K562 (cell line): ENCODE measurements around the gene ZNF318. TPM values are rescaled to one million over a fixed set of nuclear protein-coding genes. Genes with fewer than 3 reads are reported as not detected.

ENCODE experiments used
- ETS1 ChIP-seq: conservative IDR thresholded peaks from 2 replicates; pipeline ENCODE4 v1.6.1; 2011; ENCODE audit warnings: low read depth, mild to moderate bottlenecking, low read length; ENCODE audit not compliant: control insufficient read depth
- ETV5 ChIP-seq: sonication (generic); formaldehyde crosslinking; IDR thresholded peaks from 2 replicates; pipeline ENCODE4 v1.4.0; 2020; ENCODE audit warnings: low read depth, mild to moderate bottlenecking, missing genetic modification reagents
- KAT8 ChIP-seq: fragments of 450-650 bp; IDR thresholded peaks from 2 replicates; pipeline ENCODE4 v1.6.1; 2016; ENCODE audit warnings: low read depth, mild to moderate bottlenecking
- KDM2B ChIP-seq: fragments of 250-450 bp; sonication (Bioruptor Pico); IDR thresholded peaks from 2 replicates; pipeline ENCODE4 v1.8.0; 2021; ENCODE audit warnings: mild to moderate bottlenecking, moderate library complexity
- LARP7 ChIP-seq: fragments of 450-650 bp; IDR thresholded peaks from 2 replicates; pipeline ENCODE4 v1.6.1; 2016
- NR2C1 ChIP-seq, 2 experiments: fragments of 450-650 bp; IDR thresholded peaks; 2 replicates each; pipeline ENCODE4 v1.6.1; 2017; ENCODE audit warnings: mild to moderate bottlenecking in 2 of 2, antibody characterized with exemption in 1 of 2, inconsistent platforms in 1 of 2, missing compliant biosample characterization in 1 of 2, missing genetic modification characterization in 1 of 2
- NUFIP1 ChIP-seq: fragments of 450-650 bp; IDR thresholded peaks from 2 replicates; pipeline ENCODE4 v1.6.1; 2018; ENCODE audit not compliant: partially characterized antibody
- PML ChIP-seq: IDR thresholded peaks from 2 replicates; pipeline ENCODE4 v1.6.1; 2012; ENCODE audit warnings: low read length, inconsistent platforms
- SLC30A9 ChIP-seq: fragments of 250-450 bp; sonication (Bioruptor Pico); IDR thresholded peaks from 2 replicates; pipeline ENCODE4 v1.8.0; 2022; ENCODE audit warnings: mild to moderate bottlenecking, moderate library complexity
- SMAD4 ChIP-seq: fragments of 250-450 bp; sonication (Bioruptor Pico); conservative IDR thresholded peaks from 2 replicates; pipeline ENCODE4 v1.8.0; 2021; ENCODE audit warnings: inconsistent platforms, mild to moderate bottlenecking, moderate library complexity
- YY1 ChIP-seq, 3 experiments: IDR thresholded peaks; 2 replicates each; pipeline ENCODE4 v1.6.1; 2011; ENCODE audit warnings: low read length in 2 of 3, mild to moderate bottlenecking in 2 of 3, moderate library complexity in 2 of 3, borderline replicate concordance in 1 of 3, control low read depth in 1 of 3, low read depth in 1 of 3; ENCODE audit not compliant: insufficient read depth in 3 of 3, insufficient replicate concordance in 2 of 3, control insufficient read depth in 1 of 3, insufficient read length in 1 of 3; ENCODE audit errors: extremely low read depth in 1 of 3
- ZBTB2 ChIP-seq: fragments of 450-650 bp; IDR thresholded peaks from 2 replicates; pipeline ENCODE4 v1.6.1; 2016; ENCODE audit warnings: antibody characterized with exemption
- ZBTB40 ChIP-seq, 2 experiments: fragments of 450-650 bp in 1 of 2; sonication (generic) in 1 of 2; formaldehyde crosslinking in 1 of 2; IDR thresholded peaks; 2 replicates each; pipeline versions ENCODE4 v1.7.1 to v1.9.0; 2016 to 2022; ENCODE audit warnings: inconsistent platforms in 1 of 2, mild to moderate bottlenecking in 1 of 2, missing genetic modification reagents in 1 of 2
- ZNF263 ChIP-seq: sonication (generic); formaldehyde crosslinking; IDR thresholded peaks from 2 replicates; pipeline ENCODE4 v1.8.0; 2022; ENCODE audit warnings: mild to moderate bottlenecking, missing genetic modification reagents, borderline replicate concordance
- polyA plus RNA-seq, 8 experiments: library from polyadenylated mRNA; depleted of rRNA in 4 of 8; stranded (reverse) in 5 of 8; unstranded in 3 of 8; fragments of >200 nt; fragmentation: Nextera tagmentation in 2 of 8; fragmentation: Illumina TruSeq in 1 of 8; extraction: Ambion mirVana in 2 of 8; extraction: Trizol in 1 of 8; gene quantifications; 2 replicates each; pipeline versions ENCODE4 v1.2.1 to v1.2.3, GENCODE V29; 2011 to 2014; ENCODE audit warnings: inconsistent platforms in 1 of 8, missing spikeins in 1 of 8
- total RNA-seq, 7 experiments: library from RNA; depleted of rRNA in 6 of 7; stranded (reverse); fragments of >200 nt in 6 of 7; fragmentation: Illumina TruSeq in 2 of 7; extraction: Trizol in 2 of 7; gene quantifications; 2 replicates each; pipeline versions ENCODE4 v1.2.1 to v1.2.3, GENCODE V29; 2011 to 2021; ENCODE audit warnings: low replicate concordance in 1 of 7

Gene ZNF318
- total and polyA plus RNA-seq, 9 of the 15 experiments (the other 6 are each of a cell fraction or from before 2014, with no cell fraction given) = 3.2 to 19.0 (median 9.2) TPM

- TF ChIP-seq ZBTB2 (no peak), NUFIP1 (no peak), SMAD4 (CRISPR knock-in tag) (peak; percentile 92), ZBTB40 (IDR thresholded peaks at IDR 0.05) (peak; percentile 69; the same call in 1 of the 2 replicates), ZBTB40 (CRISPR knock-in tag; IDR thresholded peaks at IDR 0.05) (no peak), ETS1 (0 out of 2 replicates have a peak, but pooled peaks have one; percentile 16), ETV5 (peak; percentile 62; the same call in 1 of the 2 replicates), NR2C1 (IDR thresholded peaks at IDR 0.05) (0 out of 2 replicates have a peak, but pooled peaks have one; percentile 15), NR2C1 (tag; IDR thresholded peaks at IDR 0.05) (no peak), PML (peak; percentile 58; the same call in 1 of the 2 replicates), KDM2B (CRISPR knock-in tag) (no peak), KAT8 (no peak), YY1 (IDR thresholded peaks at IDR 0.05; ENCODE audit: borderline replicate concordance in 1 of 3, control insufficient read depth in 1 of 3, extremely low read depth in 1 of 3, insufficient read depth in 3 of 3, insufficient read length in 1 of 3, insufficient replicate concordance in 2 of 3, low read depth in 1 of 3, low read length in 2 of 3) (peak; percentile 75 to 98 (median 97)), LARP7 (no peak), SLC30A9 (CRISPR knock-in tag) (no peak), ZNF263 (CRISPR knock-in tag) (peak; percentile 65; the same call in 1 of the 2 replicates)
Observed at GRCh38 chr6:43369174-43370002, at the start of gene ZNF318 (continued).
